Stimulated activated CD4-positive, alpha-beta T cell treated with anti-CD3 and anti-CD28 coated beads, Interleukin-12 subunit alpha, Interleukin-12 subunit beta, amount 100 ng/mL, for 48 hours (primary cell): ENCODE results near the gene PGP.

ENCODE experiments used
- DNase-seq, 3 donors: peaks; one replicate each; pipeline ENCODE4 v3.0.0-alpha.2; 2020; ENCODE audit warnings: low read depth in 2 of 3, low spot score in 1 of 3

Gene PGP

GRCh38 chr16:2166263-2167067 lies 48.2 kb downstream of the PGP start:
- DNase-seq, result no peak

DNA sequence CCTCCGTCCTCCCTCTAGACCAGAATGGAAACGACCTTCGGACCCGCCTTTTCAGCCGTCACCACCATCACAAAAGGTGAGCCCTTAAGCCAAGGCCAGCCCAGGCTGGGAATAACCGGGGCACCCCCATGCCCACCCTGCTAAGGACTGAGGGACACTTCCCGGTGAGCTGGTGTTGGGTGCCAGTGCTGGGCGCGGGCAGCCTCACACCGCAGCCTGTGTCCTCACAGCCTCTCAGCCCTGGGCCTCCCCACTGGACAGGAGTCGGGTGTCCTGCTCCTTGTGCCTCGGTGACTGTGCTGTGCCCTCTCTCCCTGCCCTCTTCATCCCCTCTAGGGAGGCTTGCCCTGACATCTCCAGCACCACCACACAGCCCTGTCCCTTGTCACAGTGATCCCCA lies 48.8 kb downstream of the PGP start:
- no peak for DNase-seq

DNA sequence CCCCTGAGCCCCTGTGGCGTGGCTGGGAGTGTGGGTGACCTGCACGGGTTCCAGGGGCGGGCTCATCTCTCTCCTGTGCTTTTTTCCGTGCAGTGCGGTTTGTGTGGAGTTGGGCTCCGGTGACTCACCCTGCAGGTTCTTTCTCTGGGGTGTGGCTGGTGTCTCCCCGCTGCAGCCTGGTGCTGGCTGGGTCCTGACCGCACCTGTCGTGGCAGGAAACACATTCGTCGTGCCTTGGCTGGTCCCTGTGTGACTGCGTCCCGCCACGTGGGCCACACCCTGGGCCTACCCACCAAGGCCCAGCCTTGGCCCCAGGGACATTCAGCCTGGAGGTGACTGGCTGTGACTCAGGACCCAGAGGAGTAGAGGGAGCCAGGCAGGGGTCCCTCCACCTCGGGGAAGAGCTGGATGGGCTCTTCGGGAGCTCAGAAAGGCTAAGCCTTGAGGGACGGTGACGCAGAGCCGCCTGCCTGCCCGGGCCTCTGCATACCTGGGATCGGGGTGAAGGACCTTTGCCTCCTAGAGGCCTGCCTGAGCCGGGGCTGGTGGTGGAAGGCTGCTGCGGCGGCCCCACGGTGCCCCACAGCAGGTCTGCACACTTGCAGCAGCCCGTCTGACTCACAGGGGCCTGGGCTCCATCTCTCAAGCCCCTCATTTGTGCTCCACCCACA lies 51.3 kb downstream of the PGP start:
- DNase-seq, result no peak

DNA sequence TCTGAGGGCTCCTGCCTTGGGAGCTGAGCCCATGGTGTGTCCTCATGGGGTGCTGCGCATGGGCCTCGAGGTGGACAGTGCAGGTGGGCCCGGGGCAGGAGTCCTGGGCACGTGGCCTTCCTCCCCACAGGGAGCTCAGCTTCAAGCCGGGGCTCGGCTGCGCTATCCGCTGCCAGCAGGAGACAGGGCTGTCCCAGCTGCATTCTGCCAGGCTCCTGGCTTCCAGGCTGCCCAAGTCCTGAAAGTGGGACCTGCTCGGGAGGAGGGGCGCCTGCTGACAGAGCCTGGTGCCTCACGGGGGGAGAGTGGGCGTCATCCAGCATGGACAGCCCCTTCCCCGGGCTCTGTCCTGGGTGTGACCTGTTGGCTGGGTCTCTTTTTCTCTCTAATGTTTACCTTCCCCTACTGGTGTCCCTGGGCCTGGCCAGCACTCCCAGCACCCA lies 51.9 kb downstream of the PGP start:
- DNase-seq, result no peak

GRCh38 chr16:2161911-2162310 lies 52.7 kb downstream of the PGP start:
- DNase-seq, result no peak
